DND-41 (cell line): ENCODE results near the gene RASGRF2.

Source experiments
- EZH2 ChIP-seq: IDR thresholded peaks from 3 replicates; pipeline ENCODE4 v1.6.1; 2012; ENCODE audit warnings: borderline replicate concordance, low read depth, mild to moderate bottlenecking, moderate library complexity, low read length, inconsistent platforms; ENCODE audit not compliant: severe bottlenecking
- TF ChIP-seq, protein P1 (sequence below): IDR thresholded peaks from 2 replicates; pipeline ENCODE4 v1.5.1; 2012; ENCODE audit warnings: borderline replicate concordance, low read length, moderate library complexity, mild to moderate bottlenecking; ENCODE audit not compliant: poor library complexity, severe bottlenecking; ENCODE audit errors: extremely low read depth

DNA sequence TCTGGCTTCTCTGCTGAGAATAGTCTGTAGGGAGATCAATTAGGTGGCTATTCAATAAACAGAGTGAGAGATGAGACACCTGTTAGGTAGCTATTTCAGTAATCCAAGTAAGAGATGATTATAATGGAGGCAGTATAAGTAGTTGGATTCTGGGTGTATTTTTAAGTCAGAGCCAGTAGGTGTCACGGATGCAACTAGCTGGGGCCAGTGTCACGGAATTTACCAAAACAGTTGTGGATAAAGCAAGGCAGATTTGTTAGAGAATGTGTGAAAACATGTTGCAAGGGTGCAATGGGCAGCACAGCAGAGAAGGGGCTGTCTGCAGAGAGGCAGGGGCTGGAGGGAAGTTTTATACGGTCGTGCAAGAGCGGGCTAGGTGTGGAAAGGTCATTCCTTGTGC is 114.9 kb downstream of the RASGRF2 start:
- TF ChIP-seq EZH2 = no peak
- TF ChIP-seq, protein P1, sequence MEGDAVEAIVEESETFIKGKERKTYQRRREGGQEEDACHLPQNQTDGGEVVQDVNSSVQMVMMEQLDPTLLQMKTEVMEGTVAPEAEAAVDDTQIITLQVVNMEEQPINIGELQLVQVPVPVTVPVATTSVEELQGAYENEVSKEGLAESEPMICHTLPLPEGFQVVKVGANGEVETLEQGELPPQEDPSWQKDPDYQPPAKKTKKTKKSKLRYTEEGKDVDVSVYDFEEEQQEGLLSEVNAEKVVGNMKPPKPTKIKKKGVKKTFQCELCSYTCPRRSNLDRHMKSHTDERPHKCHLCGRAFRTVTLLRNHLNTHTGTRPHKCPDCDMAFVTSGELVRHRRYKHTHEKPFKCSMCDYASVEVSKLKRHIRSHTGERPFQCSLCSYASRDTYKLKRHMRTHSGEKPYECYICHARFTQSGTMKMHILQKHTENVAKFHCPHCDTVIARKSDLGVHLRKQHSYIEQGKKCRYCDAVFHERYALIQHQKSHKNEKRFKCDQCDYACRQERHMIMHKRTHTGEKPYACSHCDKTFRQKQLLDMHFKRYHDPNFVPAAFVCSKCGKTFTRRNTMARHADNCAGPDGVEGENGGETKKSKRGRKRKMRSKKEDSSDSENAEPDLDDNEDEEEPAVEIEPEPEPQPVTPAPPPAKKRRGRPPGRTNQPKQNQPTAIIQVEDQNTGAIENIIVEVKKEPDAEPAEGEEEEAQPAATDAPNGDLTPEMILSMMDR = no peak
